ENCODE results near the gene PCDHA1.

Gene PCDHA1

DNA sequence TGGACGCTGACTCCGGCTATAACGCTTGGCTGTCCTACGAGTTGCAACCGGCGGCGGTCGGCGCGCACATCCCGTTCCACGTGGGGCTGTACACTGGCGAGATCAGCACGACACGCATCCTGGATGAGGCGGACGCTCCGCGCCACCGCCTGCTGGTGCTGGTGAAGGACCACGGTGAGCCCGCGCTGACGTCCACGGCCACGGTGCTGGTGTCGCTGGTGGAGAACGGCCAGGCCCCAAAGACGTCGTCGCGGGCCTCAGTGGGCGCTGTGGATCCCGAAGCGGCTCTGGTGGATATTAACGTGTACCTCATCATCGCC lies 91.3 kb downstream of the PCDHA1 start:
- Histone ChIP-seq H3K4me3 (ENCODE audit: insufficient read depth, low read length, poor library complexity, severe bottlenecking) (no peak overlapping the region), H3K79me2 (ENCODE audit: insufficient read depth, low read length) (no peaks in the 10 kb centered on the region), H3F3A (ENCODE audit: insufficient read depth) (no peaks in the 10 kb centered on the region), H3K27me3 (ENCODE audit: low read length) (no peaks in the 10 kb centered on the region), H4K20me1 (ENCODE audit: low read depth, low read length) (no peaks in the 10 kb centered on the region), H3K9me3 (ENCODE audit: insufficient read depth, low read length) (no peaks in the 10 kb centered on the region), H3K27ac (ENCODE audit: low read depth, low read length) (no peak overlapping the region), H3K9me2 (replicated peaks; ENCODE audit: insufficient read depth, low read length) (no peaks in the 10 kb centered on the region), H2AFZ (ENCODE audit: low read depth, low read length, severe bottlenecking) (no peak overlapping the region), H3K9ac (ENCODE audit: low read length) (no peak overlapping the region), H3K36me3 (ENCODE audit: low read length) (no peaks in the 10 kb centered on the region), H3K4me2 (ENCODE audit: low read depth, low read length, poor library complexity, severe bottlenecking) (no peak overlapping the region)
- TF ChIP-seq, protein P1, sequence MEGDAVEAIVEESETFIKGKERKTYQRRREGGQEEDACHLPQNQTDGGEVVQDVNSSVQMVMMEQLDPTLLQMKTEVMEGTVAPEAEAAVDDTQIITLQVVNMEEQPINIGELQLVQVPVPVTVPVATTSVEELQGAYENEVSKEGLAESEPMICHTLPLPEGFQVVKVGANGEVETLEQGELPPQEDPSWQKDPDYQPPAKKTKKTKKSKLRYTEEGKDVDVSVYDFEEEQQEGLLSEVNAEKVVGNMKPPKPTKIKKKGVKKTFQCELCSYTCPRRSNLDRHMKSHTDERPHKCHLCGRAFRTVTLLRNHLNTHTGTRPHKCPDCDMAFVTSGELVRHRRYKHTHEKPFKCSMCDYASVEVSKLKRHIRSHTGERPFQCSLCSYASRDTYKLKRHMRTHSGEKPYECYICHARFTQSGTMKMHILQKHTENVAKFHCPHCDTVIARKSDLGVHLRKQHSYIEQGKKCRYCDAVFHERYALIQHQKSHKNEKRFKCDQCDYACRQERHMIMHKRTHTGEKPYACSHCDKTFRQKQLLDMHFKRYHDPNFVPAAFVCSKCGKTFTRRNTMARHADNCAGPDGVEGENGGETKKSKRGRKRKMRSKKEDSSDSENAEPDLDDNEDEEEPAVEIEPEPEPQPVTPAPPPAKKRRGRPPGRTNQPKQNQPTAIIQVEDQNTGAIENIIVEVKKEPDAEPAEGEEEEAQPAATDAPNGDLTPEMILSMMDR (IDR thresholded peaks at IDR 0.05; ENCODE audit: insufficient read depth, low read length, poor library complexity, severe bottlenecking) = no peak
- TF ChIP-seq EZH2phosphoT487 (conservative IDR thresholded peaks at IDR 0.05; ENCODE audit: low read length) = no peak

DNA sequence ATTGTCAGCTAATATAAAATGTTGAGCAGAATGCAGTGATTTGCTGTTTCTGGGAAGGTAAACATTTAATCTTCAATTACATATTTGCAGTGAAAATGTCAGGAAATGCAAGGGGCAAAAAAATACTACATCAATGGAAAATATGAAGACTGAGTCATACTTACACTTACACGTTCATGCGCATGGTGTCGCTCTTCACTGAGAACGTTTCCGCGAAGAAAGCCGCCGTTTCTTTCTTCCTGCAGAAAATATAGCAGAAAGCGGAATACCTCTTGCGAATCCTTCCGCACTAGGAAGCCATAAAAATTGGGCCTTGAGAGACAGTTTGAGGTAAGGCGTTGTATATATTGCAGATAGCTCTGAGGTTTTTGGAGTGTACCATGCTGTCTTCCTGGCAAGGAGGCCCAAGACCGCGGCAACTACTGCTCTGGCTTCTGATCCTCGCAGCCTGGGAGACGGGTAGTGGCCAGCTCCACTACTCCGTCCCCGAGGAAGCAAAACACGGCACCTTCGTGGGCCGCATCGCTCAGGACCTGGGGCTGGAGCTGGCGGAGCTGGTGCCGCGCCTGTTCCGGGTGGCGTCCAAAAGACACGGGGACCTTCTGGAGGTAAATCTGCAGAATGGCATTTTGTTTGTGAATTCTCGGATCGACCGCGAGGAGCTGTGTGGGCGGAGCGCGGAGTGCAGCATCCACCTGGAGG lies 96.1 kb downstream of the PCDHA1 start, which contains the start of gene PCDHA13:
PCDHA13 (plus strand) TSS at position 236 of the 702 bp plus-strand sequence; CDS start at position 381, 145 bp downstream.
- Histone ChIP-seq H3K4me2 (ENCODE audit: low read depth, low read length, poor library complexity, severe bottlenecking) (no peak within 1 kb of the TSS), H4K20me1 (ENCODE audit: low read depth, low read length) (no peaks in the 10 kb centered on the region), H3F3A (ENCODE audit: insufficient read depth) (no peaks in the 10 kb centered on the region; the same call in 1 of the 2 replicates), H3K27me3 (ENCODE audit: low read length) (no peaks in the 10 kb centered on the region), H3K79me2 (ENCODE audit: insufficient read depth, low read length) (no peaks in the 10 kb centered on the region), H3K27ac (ENCODE audit: low read depth, low read length) (no peak within 1 kb of the TSS), H3K4me3 (ENCODE audit: insufficient read depth, low read length, poor library complexity, severe bottlenecking) (no peak within 1 kb of the TSS), H3K9me3 (ENCODE audit: insufficient read depth, low read length) (no peaks in the 10 kb centered on the region), H3K9ac (ENCODE audit: low read length) (no peak within 1 kb of the TSS), H2AFZ (ENCODE audit: low read depth, low read length, severe bottlenecking) (no peak within 1 kb of the TSS), H3K9me2 (replicated peaks; ENCODE audit: insufficient read depth, low read length) (no peaks in the 10 kb centered on the region), H3K36me3 (ENCODE audit: low read length) (no peaks in the 10 kb centered on the region)
- TF ChIP-seq, protein P1 (IDR thresholded peaks at IDR 0.05; ENCODE audit: insufficient read depth, low read length, poor library complexity, severe bottlenecking) = no peak
- TF ChIP-seq EZH2phosphoT487 (conservative IDR thresholded peaks at IDR 0.05; ENCODE audit: low read length) = no peak

DNA sequence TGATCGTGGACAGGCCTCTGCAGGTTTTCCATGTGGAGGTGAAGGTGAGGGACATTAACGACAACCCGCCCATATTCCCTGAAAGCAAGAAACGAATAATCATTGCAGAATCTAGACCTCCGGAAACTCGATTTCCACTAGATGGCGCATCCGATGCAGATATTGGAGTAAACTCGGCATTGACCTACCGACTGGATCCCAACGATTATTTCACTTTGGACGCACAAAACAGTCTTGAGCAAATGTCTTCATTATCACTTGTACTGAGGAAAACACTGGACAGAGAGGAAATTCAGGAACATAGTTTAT lies 96.6 kb downstream of the PCDHA1 start:
- Histone ChIP-seq H4K20me1 (ENCODE audit: low read depth, low read length) (no peaks in the 10 kb centered on the region), H2AFZ (ENCODE audit: low read depth, low read length, severe bottlenecking) (no peak overlapping the region), H3K27ac (ENCODE audit: low read depth, low read length) (no peak overlapping the region), H3K4me2 (ENCODE audit: low read depth, low read length, poor library complexity, severe bottlenecking) (no peak overlapping the region), H3K27me3 (ENCODE audit: low read length) (no peaks in the 10 kb centered on the region), H3K36me3 (ENCODE audit: low read length) (no peaks in the 10 kb centered on the region), H3K4me3 (ENCODE audit: insufficient read depth, low read length, poor library complexity, severe bottlenecking) (no peak overlapping the region), H3K9ac (ENCODE audit: low read length) (no peak overlapping the region), H3K9me3 (ENCODE audit: insufficient read depth, low read length) (no peaks in the 10 kb centered on the region), H3K9me2 (replicated peaks; ENCODE audit: insufficient read depth, low read length) (no peaks in the 10 kb centered on the region), H3F3A (ENCODE audit: insufficient read depth) (no peaks in the 10 kb centered on the region; the same call in 1 of the 2 replicates), H3K79me2 (ENCODE audit: insufficient read depth, low read length) (no peaks in the 10 kb centered on the region)
- TF ChIP-seq, protein P1 (IDR thresholded peaks at IDR 0.05; ENCODE audit: insufficient read depth, low read length, poor library complexity, severe bottlenecking) = no peak
- TF ChIP-seq EZH2phosphoT487 (conservative IDR thresholded peaks at IDR 0.05; ENCODE audit: low read length) = no peak
